ENCODE results near the gene NEUROG1. TPM values are rescaled to one million over a fixed set of nuclear protein-coding genes. Genes with fewer than 3 reads are reported as not detected.

Gene NEUROG1
- total and polyA plus RNA-seq, 10 donors, result not detected

GRCh38 chr5:135541807-135542502 is 6.2 kb upstream of the NEUROG1 start:
- 31 to 51% (median 45%) methylated on average over 11 of the region's 11 CpGs for WGBS, 5 donors
- Histone ChIP-seq H3K27me3 (replicated peaks in 1 of 7) (peaks cover 0 to 100% (median 68%) of the 10 kb centered on the region in 7 donors), H3K4me1 (peaks cover 12 to 29% (median 26%) of the 10 kb centered on the region in 6 donors), H3K4me3 (no peak overlapping the region), H3K9me3 (no peaks in the 10 kb centered on the region), H3K36me3 (no peaks in the 10 kb centered on the region), H3K27ac (no peak overlapping the region)
- intact Hi-C loops (cut with DNase I; ENCODE audit: low total_unique reads), result no loop called here
- no peak for DNase-seq
- TF ChIP-seq CTCF (IDR thresholded peaks at IDR 0.05 in 8 of 11, conservative IDR thresholded peaks at IDR 0.05 in 3 of 11), result no peak
- TF ChIP-seq POLR2A (IDR thresholded peaks at IDR 0.05), result no peak
- TF ChIP-seq POLR2AphosphoS5 (IDR thresholded peaks at IDR 0.05), result no peak

GRCh38 chr5:135539430-135540005 is 3.8 kb upstream of the NEUROG1 start:
- intact Hi-C loops (cut with DNase I; ENCODE audit: low total_unique reads), result no loop called here
- Histone ChIP-seq H3K36me3 (no peaks in the 10 kb centered on the region), H3K9me3 (no peaks in the 10 kb centered on the region), H3K4me1 (peaks cover 20 to 44% (median 39%) of the 10 kb centered on the region in 6 donors), H3K27me3 (replicated peaks in 1 of 7) (peaks cover 0 to 100% (median 72%) of the 10 kb centered on the region in 7 donors), H3K27ac (no peak overlapping the region), H3K4me3 (no peak overlapping the region)
- TF ChIP-seq CTCF (IDR thresholded peaks at IDR 0.05 in 8 of 11, conservative IDR thresholded peaks at IDR 0.05 in 3 of 11) (no peak), POLR2AphosphoS5 (IDR thresholded peaks at IDR 0.05) (no peak), POLR2A (IDR thresholded peaks at IDR 0.05) (no peak)
- no peak for DNase-seq
- WGBS, 5 donors, result 59 to 73% (median 73%) methylated on average over 4 of the region's 4 CpGs

- Histone ChIP-seq H3K36me3 (no peaks in the 10 kb centered on the region), H3K9me3 (no peaks in the 10 kb centered on the region), H3K4me1 (peaks cover 9 to 33% (median 27%) of the 10 kb centered on the region in 6 donors), H3K27ac (no peak overlapping the region), H3K27me3 (replicated peaks in 1 of 7) (peaks cover 0 to 100% (median 71%) of the 10 kb centered on the region in 7 donors), H3K4me3 (no peak overlapping the region)
- intact Hi-C loops (cut with DNase I; ENCODE audit: low total_unique reads), result no loop called here
- DNase-seq, result no peak
- TF ChIP-seq POLR2AphosphoS5 (IDR thresholded peaks at IDR 0.05) (no peak), CTCF (IDR thresholded peaks at IDR 0.05 in 8 of 11, conservative IDR thresholded peaks at IDR 0.05 in 3 of 11) (no peak), POLR2A (IDR thresholded peaks at IDR 0.05) (no peak)
- WGBS, 5 donors, result 80 to 91% (median 85%) methylated on average over 5 of the region's 5 CpGs
Observed at GRCh38 chr5:135538261-135538660, 2.5 kb upstream of the NEUROG1 start.

GRCh38 chr5:135537745-135538144 is 2.0 kb upstream of the NEUROG1 start:
- 84 to 91% (median 87%) methylated on average over 2 of the region's 2 CpGs for WGBS, 5 donors
- TF ChIP-seq POLR2AphosphoS5 (IDR thresholded peaks at IDR 0.05), result no peak
- TF ChIP-seq POLR2A (IDR thresholded peaks at IDR 0.05), result no peak
- no peak for TF ChIP-seq CTCF (IDR thresholded peaks at IDR 0.05 in 8 of 11, conservative IDR thresholded peaks at IDR 0.05 in 3 of 11)
- Histone ChIP-seq H3K4me1 (peaks cover 4 to 28% (median 22%) of the 10 kb centered on the region in 6 donors), H3K36me3 (no peaks in the 10 kb centered on the region), H3K27ac (no peak overlapping the region), H3K27me3 (replicated peaks in 1 of 7) (peaks cover 0 to 100% (median 70%) of the 10 kb centered on the region in 7 donors), H3K4me3 (no peak overlapping the region), H3K9me3 (no peaks in the 10 kb centered on the region)
- no peak for DNase-seq
- intact Hi-C loops (cut with DNase I; ENCODE audit: low total_unique reads), result no loop called here
